Body of pancreas (tissue), 4 donors: Measurements from ENCODE around the gene RBM20. TPM values are rescaled to one million over a fixed set of nuclear protein-coding genes. Genes with fewer than 3 reads are reported as not detected.
A peak's percentile ranks its signal among the peaks of the same experiment; 100 is the strongest.

Experiments used
- ATAC-seq: fragments of 150-250 bp; one replicate; pipeline ENCODE4 v1.9.1; 2016
- DNase-seq, 4 donors: peaks; one replicate each; pipeline ENCODE4 v3.0.0-alpha.2; 2019
- H3K27ac ChIP-seq, 4 donors: fragments of 200-600 bp; sonication (generic); 1 replicate in 3 of 4; 2 replicates in 1 of 4; pipeline versions ENCODE4 v1.5.1 to v1.6.1; 2016 to 2019; ENCODE audit warnings: mild to moderate bottlenecking in 1 of 4, mixed read lengths in 1 of 4, moderate library complexity in 1 of 4
- H3K27me3 ChIP-seq, 2 donors: fragments of 200-600 bp; sonication (generic); one replicate each; pipeline ENCODE4 v1.6.0; 2016; ENCODE audit warnings: mild to moderate bottlenecking in 1 of 2
- H3K36me3 ChIP-seq, 2 donors: fragments of 200-600 bp; sonication (generic); replicated peaks in 1 of 2; 2 replicates each; pipeline ENCODE4 v1.5.1; 2016; ENCODE audit warnings: low read depth in 2 of 2; ENCODE audit not compliant: insufficient read depth in 1 of 2
- H3K4me1 ChIP-seq: fragments of 200-600 bp; sonication (generic); one replicate; pipeline ENCODE4 v1.6.0; 2016
- H3K4me3 ChIP-seq, 2 donors: fragments of 200-600 bp; sonication (generic); 1 replicate in 1 of 2; 2 replicates in 1 of 2; pipeline ENCODE4 v1.5.1; 2016 to 2019
- H3K9me3 ChIP-seq, 3 donors: fragments of 200-600 bp; sonication (generic); 1 replicate in 2 of 3; 2 replicates in 1 of 3; pipeline ENCODE4 v1.5.1; 2016
- CTCF ChIP-seq, 7 experiments: fragments of 450-650 bp in 4 of 7; fragments of 200-600 bp in 3 of 7; sonication (generic) in 3 of 7; IDR thresholded peaks; one replicate each; pipeline ENCODE4 v1.5.1; 2016 to 2019; ENCODE audit warnings: antibody characterized with exemption in 7 of 7
- POLR2A ChIP-seq, 3 donors: fragments of 450-650 bp; IDR thresholded peaks; one replicate each; pipeline ENCODE4 v1.6.1; 2016; ENCODE audit warnings: antibody characterized with exemption in 3 of 3, mild to moderate bottlenecking in 2 of 3
- WGBS, 2 donors: methylation state at CpG; one replicate each; pipeline ENCODE4 v1.1.5; 2017; 5-methylcytosine and 5-hydroxymethylcytosine counted together
- intact Hi-C: fragments of 100-400 bp; cut with DNase I; formaldehyde crosslinking; loops from one replicate; pipeline ENCODE4 v1.15.1; 2023
- total RNA-seq, 2 donors: library from RNA; depleted of rRNA; stranded (reverse); fragments of >200 nt; gene quantifications; one replicate each; pipeline ENCODE4 v1.1.0, GENCODE V29; 2016

The RBM20 gene
- total RNA-seq, 2 donors from 2014 or later: 14.5 to 39.4 TPM

GRCh38 chr10:110871298-110872084 lies 227.4 kb downstream of the RBM20 start, which contains the start of gene PDCD4:
Gene PDCD4, plus strand, starts transcription at chr10:110871928. Its CDS starts 4,100 bp downstream, at chr10:110876028.
- peak; percentile 88 for ATAC-seq
- Histone ChIP-seq H3K27me3 (no peaks in the 10 kb centered on the region), H3K4me3 (peak within 1 kb of the TSS; percentile 85 to 86), H3K9me3 (no peaks in the 10 kb centered on the region), H3K4me1 (peaks cover 59% of the 10 kb centered on the region), H3K27ac (peak within 1 kb of the TSS; percentile 91 to 99 (median 98)), H3K36me3 (no peaks in the 10 kb centered on the region)
- intact Hi-C loops: no loop called here
- WGBS, 2 donors: 0 to 1% methylated on average over 37 to 47 of the region's 47 CpGs
- peak; percentile 100 for DNase-seq
- TF ChIP-seq CTCF (IDR thresholded peaks at IDR 0.05) (peak in 2 of 7 experiments; percentile 1 to 15), POLR2A (IDR thresholded peaks at IDR 0.05) (peak; percentile 97 to 100 (median 99))

- no peaks in the 10 kb centered on the region for H3K27me3 ChIP-seq
- H3K4me3 ChIP-seq: peak overlapping the region; percentile 85 to 86
- no peaks in the 10 kb centered on the region for H3K9me3 ChIP-seq
- no peaks in the 10 kb centered on the region for H3K36me3 ChIP-seq
- DNase-seq (peak; percentile 77 to 90 (median 79)), ATAC-seq (peak; percentile 38)
- whole genome bisulfite sequencing, 2 donors: 0% methylated on average over 17 to 58 of the region's 70 CpGs
- intact Hi-C loops: no loop called here
- peak; percentile 11 to 56 (median 44) for TF ChIP-seq POLR2A (IDR thresholded peaks at IDR 0.05)
- TF ChIP-seq CTCF (IDR thresholded peaks at IDR 0.05): peak in 2 of 7 experiments; percentile 7 to 18
- H3K27ac ChIP-seq: peak overlapping the region; percentile 91 to 99 (median 98)
- H3K4me1 ChIP-seq: peaks cover 50% of the 10 kb centered on the region
Observed at GRCh38 chr10:110872145-110872983, 228.2 kb downstream of the RBM20 start.

GRCh38 chr10:110872984-110873923 lies 229.1 kb downstream of the RBM20 start:
- WGBS, 2 donors: 0 to 1% methylated on average over 16 of the region's 16 CpGs
- peak overlapping the region; percentile 85 to 86 for H3K4me3 ChIP-seq
- ATAC-seq: no peak
- intact Hi-C loops: no loop called here
- no peaks in the 10 kb centered on the region for H3K9me3 ChIP-seq
- peaks cover 0 to 3% of the 10 kb centered on the region in 2 donors for H3K36me3 ChIP-seq
- H3K4me1 ChIP-seq: peaks cover 49% of the 10 kb centered on the region
- no peak for TF ChIP-seq POLR2A (IDR thresholded peaks at IDR 0.05)
- TF ChIP-seq CTCF (IDR thresholded peaks at IDR 0.05): no peak
- DNase-seq: no peak
- H3K27me3 ChIP-seq: no peaks in the 10 kb centered on the region
- peak overlapping the region; percentile 91 to 99 (median 98) for H3K27ac ChIP-seq

- intact Hi-C loops: no loop called here
- Histone ChIP-seq H3K27me3 (no peaks in the 10 kb centered on the region), H3K4me3 (peak overlapping the region in 1 of 2 donors; percentile 85), H3K4me1 (peaks cover 49% of the 10 kb centered on the region), H3K27ac (peak overlapping the region in 3 of 4 donors; percentile 91 to 99 (median 98)), H3K9me3 (no peaks in the 10 kb centered on the region), H3K36me3 (peaks cover 0 to 3% of the 10 kb centered on the region in 2 donors)
- DNase-seq (peak in 1 of 4 donors; percentile 44), ATAC-seq (no peak)
- WGBS, 2 donors: 8 to 10% methylated on average over 2 of the region's 2 CpGs
- TF ChIP-seq POLR2A (IDR thresholded peaks at IDR 0.05): no peak
- no peak for TF ChIP-seq CTCF (IDR thresholded peaks at IDR 0.05)
Observed at GRCh38 chr10:110873951-110874350, 229.8 kb downstream of the RBM20 start.
